ENCODE results near the gene CXCR6. TPM values are rescaled to one million over a fixed set of nuclear protein-coding genes. Genes with fewer than 3 reads are reported as not detected.

CXCR6 gene
- total RNA-seq, 2 experiments from 2014 or later, result 49.7 to 109 TPM

GRCh38 chr3:45911511-45912226 is 31.6 kb upstream of the CXCR6 start:
- Mint-ChIP-seq H3K36me3 (peaks cover 24% of the 10 kb centered on the region), H3K9me3 (ENCODE audit: low read depth) (no peaks in the 10 kb centered on the region), H3K4me3 (peak overlapping the region; percentile 25), H3K27ac (peak overlapping the region; percentile 45), H3K4me1 (peaks cover 84% of the 10 kb centered on the region), H3K27me3 (peaks cover 28% of the 10 kb centered on the region)
- CTCF ChIA-PET, result interaction anchor here (1.1 to 2.1 kb wide), 2 partner anchors 18 to 24 kb away, joined by 3 to 7 read pairs; no protein-coding TSS in a partner anchor
- DNase-seq, result no peak
- ATAC-seq, result no peak

GRCh38 chr3:45912435-45912834 is 30.8 kb upstream of the CXCR6 start:
- Mint-ChIP-seq H3K36me3 (peaks cover 18% of the 10 kb centered on the region), H3K4me3 (no peak overlapping the region), H3K27ac (peak overlapping the region; percentile 45), H3K9me3 (ENCODE audit: low read depth) (no peaks in the 10 kb centered on the region), H3K4me1 (peaks cover 80% of the 10 kb centered on the region), H3K27me3 (peaks cover 28% of the 10 kb centered on the region)
- CTCF ChIA-PET, result interaction anchor here (0.9 kb wide), 1 partner anchor 165 kb away, joined by 3 read pairs; no protein-coding TSS in a partner anchor
- DNase-seq (no peak), ATAC-seq (no peak)

- no peak for DNase-seq
- no peak for ATAC-seq
- Mint-ChIP-seq H3K27me3 (peaks cover 25% of the 10 kb centered on the region), H3K9me3 (ENCODE audit: low read depth) (no peaks in the 10 kb centered on the region), H3K36me3 (peaks cover 17% of the 10 kb centered on the region), H3K4me3 (peak overlapping the region; percentile 52), H3K27ac (peak overlapping the region; percentile 81), H3K4me1 (peaks cover 77% of the 10 kb centered on the region)
- CTCF ChIA-PET, result interaction anchor here (1.0 to 1.3 kb wide), 3 partner anchors 10 to 154 kb away, joined by 4 to 5 read pairs (median 4); no protein-coding TSS in a partner anchor
These were observed 28.8 kb upstream of the CXCR6 start for GRCh38 chr3:45914362-45915058.

DNA sequence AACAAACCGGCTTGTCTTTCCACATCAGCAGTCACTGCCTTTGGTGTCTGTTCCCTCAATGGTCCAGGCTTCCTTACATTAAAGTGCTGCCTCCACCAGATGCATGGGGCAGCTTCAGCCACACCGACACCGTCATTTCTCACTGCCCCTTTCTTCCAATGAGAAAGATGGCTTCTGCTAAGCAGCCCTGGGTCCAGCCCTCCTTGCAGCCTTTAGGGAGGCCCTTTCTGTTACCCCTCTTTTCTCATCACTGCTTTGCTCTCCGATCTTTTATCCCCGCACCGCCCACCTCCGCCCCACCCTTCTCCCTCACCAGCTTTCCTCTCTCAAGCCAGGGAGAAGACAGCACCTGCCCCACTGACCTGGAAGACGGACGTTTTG is 28.2 kb upstream of the CXCR6 start:
- Mint-ChIP-seq H3K4me3 (peak overlapping the region; percentile 52), H3K9me3 (ENCODE audit: low read depth) (no peaks in the 10 kb centered on the region), H3K27me3 (peaks cover 25% of the 10 kb centered on the region), H3K36me3 (peaks cover 14% of the 10 kb centered on the region), H3K27ac (peak overlapping the region; percentile 81), H3K4me1 (peaks cover 71% of the 10 kb centered on the region)
- ATAC-seq, result no peak
- CTCF ChIA-PET, result interaction anchor here (1.0 to 1.3 kb wide), 3 partner anchors 10 to 154 kb away, joined by 4 to 5 read pairs (median 4); no protein-coding TSS in a partner anchor
- DNase-seq, result no peak

DNA sequence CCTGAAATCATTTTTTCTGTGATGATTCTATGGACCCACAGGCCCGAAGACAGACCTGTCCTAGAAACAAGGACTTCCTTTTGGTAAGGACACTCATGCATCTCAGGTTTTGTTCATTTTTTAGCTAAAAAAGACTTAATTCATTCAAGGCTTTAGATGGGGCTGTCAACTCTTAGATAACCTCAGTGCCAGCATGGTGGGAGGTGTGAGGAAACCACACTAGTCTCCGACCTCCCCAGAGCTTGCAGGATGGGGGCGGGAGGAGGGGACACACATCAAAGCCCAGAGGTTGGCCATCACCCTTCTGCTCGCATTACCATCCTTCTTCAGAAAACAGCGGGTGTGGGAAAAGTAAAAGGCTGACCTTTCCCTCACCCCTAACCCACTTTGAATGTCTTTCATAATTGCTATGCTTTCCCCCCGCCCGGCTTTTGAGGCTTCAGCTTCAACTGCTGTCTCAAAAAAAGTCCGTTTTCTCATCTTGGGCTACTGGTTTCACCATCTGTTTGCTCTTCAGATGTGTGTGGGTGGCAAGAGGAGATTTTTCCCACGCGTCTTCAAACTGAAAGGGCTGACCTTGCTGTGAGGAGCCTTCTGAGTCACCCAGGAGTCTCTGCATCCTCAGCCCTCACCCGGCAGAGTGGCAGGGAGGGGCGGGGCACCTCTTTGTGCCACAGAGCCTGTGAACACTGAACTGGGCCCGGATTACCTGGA is 27.6 kb upstream of the CXCR6 start:
- Mint-ChIP-seq H3K4me1 (peaks cover 66% of the 10 kb centered on the region), H3K36me3 (peaks cover 14% of the 10 kb centered on the region), H3K27me3 (peaks cover 25% of the 10 kb centered on the region), H3K9me3 (ENCODE audit: low read depth) (no peaks in the 10 kb centered on the region), H3K27ac (peak overlapping the region; percentile 81), H3K4me3 (peak overlapping the region; percentile 52)
- ATAC-seq (peak; percentile 94), DNase-seq (peak; percentile 85)
- CTCF ChIA-PET, result interaction anchor here (1.0 to 1.3 kb wide), 4 partner anchors 11 to 165 kb away, joined by 3 to 5 read pairs (median 4); no protein-coding TSS in a partner anchor

DNA sequence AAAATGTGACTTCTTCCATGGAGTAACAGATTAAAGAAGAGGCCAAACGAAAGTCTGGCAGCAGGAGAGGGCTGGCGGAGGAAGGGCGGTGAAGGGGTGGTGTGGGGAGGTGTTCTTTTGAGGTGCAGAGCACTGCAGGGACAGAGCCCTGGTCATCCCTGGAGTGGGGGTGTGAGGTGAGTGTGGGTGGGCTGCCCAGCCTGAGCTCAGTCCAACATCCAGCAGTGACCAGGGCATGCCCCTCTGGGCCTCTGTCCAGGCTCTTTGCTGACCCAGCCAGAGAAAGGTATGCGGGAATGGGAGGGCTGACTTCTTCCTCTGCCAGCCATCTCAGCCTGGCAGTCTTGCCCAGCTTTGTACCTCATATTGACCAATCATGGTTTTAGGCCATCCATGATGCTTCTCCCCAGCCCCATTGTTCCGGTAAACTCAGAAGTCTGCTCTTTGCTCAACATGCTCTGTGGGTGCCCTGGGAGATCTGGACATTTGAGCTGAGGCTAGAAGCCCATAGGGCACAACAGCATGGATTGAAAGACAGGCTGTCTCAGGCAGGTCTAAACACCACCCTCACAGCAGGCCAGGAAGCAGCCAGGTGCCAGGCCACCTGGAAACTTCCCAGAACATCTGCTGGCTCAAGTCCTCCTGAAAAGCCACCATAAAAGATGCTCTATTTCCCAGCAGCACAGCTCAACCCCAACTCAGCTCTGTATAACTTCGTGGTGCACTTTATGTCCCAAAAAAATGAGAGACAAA is 25.9 kb upstream of the CXCR6 start:
- H3K4me1 Mint-ChIP-seq, result peaks cover 57% of the 10 kb centered on the region
- peaks cover 12% of the 10 kb centered on the region for H3K36me3 Mint-ChIP-seq
- H3K27me3 Mint-ChIP-seq, result peaks cover 15% of the 10 kb centered on the region
- DNase-seq (no peak), ATAC-seq (no peak)
- no peak overlapping the region for H3K4me3 Mint-ChIP-seq
- CTCF ChIA-PET, result no interaction called here
- H3K27ac Mint-ChIP-seq, result no peak overlapping the region
- no peaks in the 10 kb centered on the region for H3K9me3 Mint-ChIP-seq (ENCODE audit: low read depth)

DNA sequence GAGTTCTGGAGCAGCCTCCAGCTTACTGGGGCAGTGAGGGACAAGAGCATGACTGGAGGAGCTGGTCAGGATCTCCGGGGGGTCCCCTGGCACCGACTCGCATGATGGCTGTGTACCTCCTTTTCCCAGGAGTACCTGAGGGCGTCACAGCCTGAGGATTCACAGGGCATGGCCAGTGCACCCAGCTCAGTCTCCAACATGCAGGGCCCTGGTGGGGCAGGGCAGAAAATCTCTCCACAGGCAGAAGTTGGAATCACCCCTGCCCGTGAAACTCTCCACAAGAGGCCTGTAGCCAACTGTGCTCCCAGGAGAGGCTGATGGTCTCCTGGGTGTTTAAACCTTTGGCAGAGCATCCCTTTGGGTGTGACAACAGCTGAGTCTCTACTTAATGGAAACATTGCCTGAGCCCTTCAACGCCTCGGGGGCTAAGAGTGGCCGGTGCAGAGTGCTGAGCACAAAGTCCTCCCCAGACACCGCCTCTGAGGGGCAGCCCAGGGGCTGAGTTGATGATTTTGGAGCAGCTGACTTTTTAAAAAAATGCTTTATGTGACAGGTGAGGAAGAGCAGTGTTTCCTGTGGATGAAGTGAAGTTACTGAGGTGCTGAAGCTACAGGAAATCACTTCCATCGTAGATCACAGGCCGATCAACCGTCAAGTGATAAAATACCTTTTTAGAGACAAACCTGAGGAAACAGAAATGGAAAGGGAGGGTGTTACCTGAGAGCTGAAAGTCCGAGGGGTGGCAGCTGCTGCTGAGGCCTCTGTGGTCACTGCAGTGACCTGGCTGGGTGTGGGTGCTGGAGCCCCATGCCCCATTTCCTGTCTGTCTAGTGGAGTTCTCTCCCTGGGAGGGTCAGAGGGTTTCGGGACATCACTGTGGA is 21.9 kb upstream of the CXCR6 start:
- DNase-seq, result no peak
- ATAC-seq, result no peak
- peaks cover 31% of the 10 kb centered on the region for H3K36me3 Mint-ChIP-seq
- H3K27ac Mint-ChIP-seq, result no peak overlapping the region
- peaks cover 36% of the 10 kb centered on the region for H3K4me1 Mint-ChIP-seq
- no peaks in the 10 kb centered on the region for H3K9me3 Mint-ChIP-seq (ENCODE audit: low read depth)
- no peaks in the 10 kb centered on the region for H3K27me3 Mint-ChIP-seq
- H3K4me3 Mint-ChIP-seq, result no peak overlapping the region
- CTCF ChIA-PET, result interaction anchor here (1.3 to 3.2 kb wide), 6 partner anchors 8 to 410 kb away, joined by 3 to 22 read pairs (median 6); no protein-coding TSS in a partner anchor

GRCh38 chr3:45922039-45922326 is 21.3 kb upstream of the CXCR6 start:
- Mint-ChIP-seq H3K36me3 (peaks cover 34% of the 10 kb centered on the region), H3K4me3 (no peak overlapping the region), H3K27ac (no peak overlapping the region), H3K9me3 (ENCODE audit: low read depth) (no peaks in the 10 kb centered on the region), H3K4me1 (peaks cover 33% of the 10 kb centered on the region), H3K27me3 (no peaks in the 10 kb centered on the region)
- DNase-seq (no peak), ATAC-seq (no peak)
- CTCF ChIA-PET, result interaction anchor here (1.3 to 2.0 kb wide), 4 partner anchors 78 to 411 kb away, joined by 3 to 10 read pairs (median 4); no protein-coding TSS in a partner anchor

DNA sequence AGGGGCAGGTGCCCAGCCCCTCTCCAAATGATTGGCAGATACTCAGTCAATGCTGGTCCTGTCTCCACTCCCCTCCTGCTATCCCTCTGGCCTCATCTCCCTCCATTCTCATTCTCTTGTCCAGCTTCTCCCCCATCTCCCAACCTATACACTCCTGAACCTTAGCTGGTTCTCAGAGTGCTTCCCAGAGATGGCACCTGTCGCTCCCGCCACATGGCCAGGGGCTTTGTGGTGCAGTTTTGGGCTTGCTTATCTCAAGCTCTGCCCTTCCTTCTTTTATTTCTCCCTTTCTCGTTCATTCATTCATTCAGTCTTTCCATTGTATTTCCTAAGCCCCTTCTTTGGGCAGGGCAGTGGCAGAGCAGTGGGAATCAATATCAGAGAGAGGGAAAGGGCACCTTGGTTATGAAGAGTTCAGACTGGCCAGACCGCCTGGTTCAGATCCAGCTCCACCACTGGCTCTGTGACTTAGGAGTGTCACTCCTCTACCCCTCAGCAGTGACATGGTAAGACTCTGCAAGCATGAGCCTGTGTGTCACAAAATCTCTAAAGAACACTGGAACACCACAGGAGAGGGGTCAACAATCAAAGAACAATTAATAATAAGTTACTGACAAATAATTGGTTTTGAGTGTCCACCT is 20.2 kb upstream of the CXCR6 start:
- DNase-seq, result no peak
- Mint-ChIP-seq H3K27me3 (no peaks in the 10 kb centered on the region), H3K36me3 (peaks cover 43% of the 10 kb centered on the region), H3K4me1 (peaks cover 26% of the 10 kb centered on the region), H3K9me3 (ENCODE audit: low read depth) (no peaks in the 10 kb centered on the region), H3K27ac (no peak overlapping the region), H3K4me3 (no peak overlapping the region)
- no peak for ATAC-seq
- CTCF ChIA-PET, result interaction anchor here (1.3 to 1.4 kb wide), 2 partner anchors 16 to 79 kb away, joined by 3 read pairs; no protein-coding TSS in a partner anchor

DNA sequence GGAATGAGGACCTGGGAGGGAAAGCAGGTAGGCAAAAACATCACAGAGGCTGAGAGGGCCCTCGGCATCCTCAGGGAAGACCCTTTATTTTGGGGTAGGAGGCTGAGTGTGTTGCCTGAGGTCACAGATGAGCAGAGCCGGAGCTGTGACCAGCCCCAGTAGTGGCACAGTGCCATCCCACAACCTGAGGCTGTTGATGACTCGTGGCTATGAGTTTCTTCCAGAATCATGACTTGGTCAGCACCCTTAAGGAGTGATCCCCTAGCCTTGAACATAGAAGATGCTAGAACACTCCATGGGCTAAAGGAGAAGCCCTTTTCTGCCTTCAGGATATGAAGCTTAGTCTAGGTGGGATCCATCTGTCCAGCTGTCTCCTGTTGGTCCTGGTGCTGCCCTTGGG is 19.5 kb upstream of the CXCR6 start:
- no peak overlapping the region for H3K27ac Mint-ChIP-seq
- CTCF ChIA-PET, result interaction anchor here (1.4 to 30.7 kb wide), 2 partner anchors 15 to 155 kb away, joined by 3 to 708 read pairs; no protein-coding TSS in a partner anchor
- no peaks in the 10 kb centered on the region for H3K27me3 Mint-ChIP-seq
- peaks cover 21% of the 10 kb centered on the region for H3K4me1 Mint-ChIP-seq
- peaks cover 47% of the 10 kb centered on the region for H3K36me3 Mint-ChIP-seq
- ATAC-seq (no peak), DNase-seq (no peak)
- no peaks in the 10 kb centered on the region for H3K9me3 Mint-ChIP-seq (ENCODE audit: low read depth)
- no peak overlapping the region for H3K4me3 Mint-ChIP-seq

DNA sequence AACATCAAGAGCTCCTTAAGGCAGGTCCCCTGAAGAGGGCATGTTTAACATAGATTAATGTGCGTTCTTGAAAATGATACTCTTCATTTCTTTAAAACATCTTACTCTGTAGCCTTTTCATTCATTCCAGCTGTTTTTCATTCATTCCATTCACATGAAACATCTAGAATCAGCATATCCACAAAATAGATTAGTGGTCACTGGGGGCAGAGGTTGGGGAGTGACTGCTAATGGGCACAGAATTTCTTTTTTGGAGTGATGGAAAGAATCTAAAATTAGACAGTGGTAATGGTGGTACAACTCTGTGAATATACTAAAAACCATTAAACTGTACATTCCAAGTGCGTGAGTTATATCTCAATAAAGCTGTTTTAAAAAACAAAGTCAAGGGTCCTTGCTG is 15.4 kb upstream of the CXCR6 start:
- Mint-ChIP-seq H3K4me1 (peaks cover 6% of the 10 kb centered on the region), H3K9me3 (ENCODE audit: low read depth) (no peaks in the 10 kb centered on the region), H3K36me3 (peaks cover 61% of the 10 kb centered on the region), H3K27ac (no peak overlapping the region), H3K4me3 (no peak overlapping the region), H3K27me3 (no peaks in the 10 kb centered on the region)
- DNase-seq (no peak), ATAC-seq (no peak)
- CTCF ChIA-PET, result interaction anchor here (1.2 to 30.7 kb wide), 7 partner anchors 13 to 179 kb away, joined by 3 to 708 read pairs (median 6); no protein-coding TSS in a partner anchor

Measured in activated CD8-positive, alpha-beta memory T cell treated with anti-CD3 and anti-CD28 coated beads, Interleukin-2, amount 10 ng/mL, durations not matched to agents 7 days and 5 days (primary cell).